NCI-H2196 (cell line): ENCODE results near the gene COL11A2.
A peak's percentile ranks its signal among the peaks of the same experiment; 100 is the strongest.
"Not testable (repeated sequence)": the region's sequence is repeated elsewhere in the genome, so short reads cannot be mapped to it uniquely, and the experiment has no call there.

ENCODE experiments used
- DNase-seq: peaks from one replicate; lab custom pipeline; 2025; ENCODE audit not compliant: unreplicated experiment; lab: John Stamatoyannopoulos, UW

The COL11A2 gene

DNA sequence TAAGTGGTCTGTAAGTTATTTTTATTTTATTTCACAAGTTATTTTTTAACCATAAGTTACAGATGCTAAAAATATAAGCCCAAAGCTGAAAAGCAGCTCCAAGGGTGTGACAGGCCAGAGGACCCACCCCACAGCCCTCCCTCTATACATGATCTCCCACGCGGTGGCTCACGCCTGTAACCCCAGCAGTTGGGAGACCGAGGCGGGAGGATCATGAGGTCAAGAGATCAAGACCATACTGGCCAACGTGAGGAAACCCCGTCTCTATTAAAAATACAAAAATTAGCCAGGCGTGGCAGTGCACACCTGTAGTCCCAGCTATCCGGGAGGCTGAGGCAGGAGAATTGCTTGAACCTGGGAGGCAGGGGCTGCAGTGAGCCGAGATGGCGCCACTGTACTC, 32.2 kb downstream of the COL11A2 start:
- DNase-seq = no peak

DNA sequence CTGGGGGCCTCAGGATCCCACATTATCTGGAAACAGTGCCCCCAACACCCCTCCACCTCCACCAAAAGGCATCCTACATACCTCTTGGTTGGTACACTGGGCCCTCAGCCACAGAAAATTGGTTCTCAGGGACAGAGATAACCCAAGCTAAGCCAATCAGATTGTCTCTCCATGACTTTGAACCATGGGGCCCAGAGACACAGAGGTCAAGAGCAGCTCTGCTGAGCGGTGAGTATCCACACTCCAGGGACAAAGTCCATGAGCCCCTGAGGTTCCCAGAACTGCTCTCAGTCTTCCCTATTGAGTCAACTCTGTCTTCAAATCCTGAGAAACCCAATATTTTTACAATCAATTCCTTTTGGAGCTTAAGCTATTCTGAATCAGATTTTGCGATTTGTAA, 35.3 kb downstream of the COL11A2 start:
- no peak for DNase-seq

- DNase-seq = no peak
Measured at GRCh38 chr6:33156561-33156960, 35.7 kb downstream of the COL11A2 start.

GRCh38 chr6:33154349-33154748, 37.9 kb downstream of the COL11A2 start:
- DNase-seq = no peak

GRCh38 chr6:33151050-33151449, 41.2 kb downstream of the COL11A2 start:
- no peak for DNase-seq

GRCh38 chr6:33150560-33150959, 41.7 kb downstream of the COL11A2 start:
- DNase-seq = not testable (repeated sequence)

- peak; percentile 46 for DNase-seq
Measured at GRCh38 chr6:33147807-33148666, 44.2 kb downstream of the COL11A2 start.

DNA sequence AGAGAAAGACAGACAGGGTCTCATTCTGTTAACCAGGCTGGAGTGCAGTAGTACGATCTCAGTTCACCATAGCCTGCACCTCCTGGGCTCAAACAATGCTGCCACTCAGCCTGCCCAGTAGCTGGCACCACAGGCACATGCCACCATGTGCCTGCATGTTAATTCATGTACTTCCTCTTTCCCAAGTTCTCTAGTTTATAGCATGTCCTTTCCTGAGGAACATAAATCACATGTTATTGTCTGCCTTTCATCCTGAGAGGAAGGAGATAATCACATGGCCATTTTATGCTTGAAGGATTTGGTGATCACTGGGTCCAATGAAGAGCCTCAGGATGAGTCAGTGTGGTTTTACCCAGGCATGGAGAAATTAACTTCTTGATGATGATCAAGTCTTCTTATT, 47.9 kb downstream of the COL11A2 start:
- DNase-seq = no peak

DNA sequence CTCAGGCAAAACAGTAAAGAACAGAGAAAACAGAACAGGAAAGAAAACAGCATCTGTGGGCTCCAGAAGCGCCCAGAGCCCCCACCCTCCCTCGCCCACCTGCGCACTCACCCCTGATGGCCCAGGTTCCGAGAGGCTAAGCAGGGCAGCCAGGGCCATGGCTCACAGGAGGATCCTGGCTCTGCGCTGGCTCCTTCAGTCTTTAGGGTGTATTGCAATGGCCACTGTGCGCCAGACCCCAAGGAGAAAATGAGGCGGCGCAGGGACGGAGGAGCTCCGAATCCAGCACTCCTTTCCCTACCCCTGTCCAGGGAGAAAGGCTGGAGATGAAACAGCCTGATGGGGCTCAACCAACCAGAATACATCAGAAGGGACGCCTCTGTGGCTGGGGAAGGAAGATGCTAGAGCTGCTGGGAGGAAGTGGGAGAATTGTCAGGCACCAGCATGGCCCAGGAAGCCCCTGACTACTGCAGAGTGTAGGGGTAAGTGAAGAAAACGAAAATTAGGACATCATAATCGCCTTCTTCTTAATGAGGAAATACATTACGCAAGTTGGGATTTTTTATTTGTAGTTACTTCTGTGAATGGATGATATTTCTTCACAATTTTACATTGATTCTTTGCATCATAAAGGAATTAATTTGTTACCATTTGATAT, 49.0 kb downstream of the COL11A2 start:
- no peak for DNase-seq

GRCh38 chr6:33142501-33143070, 49.7 kb downstream of the COL11A2 start:
- DNase-seq = no peak

- DNase-seq = no peak
Measured at GRCh38 chr6:33140556-33140955, 51.7 kb downstream of the COL11A2 start.

DNA sequence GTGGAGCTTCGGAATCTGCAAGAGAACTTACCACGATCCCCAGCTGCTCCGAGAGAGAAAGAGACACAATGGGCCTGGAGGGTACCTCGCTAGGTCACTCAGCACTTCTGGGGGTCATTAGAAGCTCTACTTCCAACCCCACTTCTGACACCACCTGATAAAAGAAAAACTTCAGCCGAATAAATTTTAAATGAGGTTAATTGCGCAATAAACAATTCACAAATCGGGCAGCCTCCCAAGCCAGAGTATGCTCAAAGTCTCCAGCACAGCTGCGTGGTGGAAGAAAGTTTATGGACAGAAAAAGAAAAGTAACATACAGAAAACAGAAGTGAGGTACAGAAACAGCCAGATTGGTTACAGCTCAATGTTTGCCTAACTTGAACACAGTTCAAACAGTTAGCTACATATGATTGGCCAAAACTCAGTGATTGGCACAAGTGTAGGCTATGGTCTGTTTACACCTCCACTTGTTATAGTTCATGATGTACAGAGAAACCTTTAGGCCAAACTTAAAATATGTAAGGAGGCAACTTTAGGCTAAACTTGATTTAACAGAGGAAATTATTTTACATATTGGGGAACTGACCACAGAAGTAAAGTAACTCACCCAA, 52.6 kb downstream of the COL11A2 start:
- DNase-seq = no peak

DNA sequence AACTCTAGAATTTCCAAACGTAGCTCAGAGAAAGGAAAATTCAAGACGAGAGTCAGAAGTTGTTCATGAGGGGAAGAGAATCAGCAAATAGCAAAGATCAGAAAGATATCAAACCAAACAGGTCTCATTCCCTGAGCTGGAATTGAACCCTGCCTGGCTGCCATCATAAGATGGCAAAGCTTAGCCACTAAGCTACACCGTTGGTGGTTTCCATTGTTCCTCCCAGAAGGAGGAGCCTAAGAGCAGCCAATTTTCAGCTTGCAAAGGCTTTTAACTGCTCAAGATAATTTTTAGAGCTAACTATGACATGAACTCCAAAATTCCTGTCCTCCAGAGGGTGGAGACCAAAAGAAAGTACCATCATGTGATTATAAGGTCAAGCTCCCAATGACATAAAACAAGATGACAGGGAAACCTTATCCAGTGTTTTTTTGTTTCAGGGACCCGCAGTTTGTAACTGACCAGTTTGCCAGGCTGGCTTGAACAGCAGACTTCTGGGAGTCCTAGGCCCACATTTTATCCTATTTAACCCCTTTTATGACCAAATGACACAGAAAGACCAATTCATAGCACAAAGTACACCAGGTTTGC, 55.9 kb downstream of the COL11A2 start:
- no peak for DNase-seq

- DNase-seq = no peak
Measured at GRCh38 chr6:33132081-33132524, 60.2 kb downstream of the COL11A2 start.

DNA sequence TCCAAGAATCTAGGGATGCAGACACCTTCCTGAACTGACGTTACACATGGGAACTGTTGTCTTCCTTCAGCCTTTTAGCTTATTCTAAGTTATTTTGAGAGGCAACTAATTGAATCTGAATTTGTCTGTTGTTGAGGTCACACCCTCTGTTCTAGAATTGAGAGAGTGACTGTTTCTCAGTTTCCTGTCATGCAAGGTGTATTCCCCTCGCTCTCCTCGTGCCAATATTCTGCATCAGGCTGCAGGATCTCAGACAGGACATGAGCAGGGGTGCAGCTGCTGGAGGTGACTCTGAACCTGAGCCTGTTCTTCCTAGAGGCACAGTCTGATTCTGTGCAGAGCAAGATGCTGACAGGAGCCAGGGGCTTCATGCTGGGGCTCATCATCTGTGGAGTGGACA, 63.9 kb downstream of the COL11A2 start:
- DNase-seq = no peak

GRCh38 chr6:33126101-33126714, 66.1 kb downstream of the COL11A2 start:
- DNase-seq = peak; percentile 20

DNA sequence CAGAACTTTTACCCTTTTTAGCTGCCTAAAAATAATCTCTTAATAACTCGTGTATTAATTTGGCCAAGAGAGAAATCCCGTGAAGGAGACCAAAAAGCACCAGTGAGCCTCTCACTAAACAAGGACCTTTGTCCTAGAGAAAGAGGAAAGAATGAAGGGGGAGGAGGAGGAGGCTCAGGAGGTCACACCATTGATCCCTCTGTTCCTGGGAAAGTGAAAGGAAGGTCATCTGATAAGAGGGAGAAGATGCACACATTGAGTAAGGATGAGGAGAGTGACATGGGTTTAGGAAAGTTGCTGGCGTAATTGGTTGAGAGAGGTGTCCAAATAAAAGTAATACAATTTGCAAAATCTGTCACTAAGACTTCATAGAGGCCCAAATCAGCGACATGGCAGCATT, 67.3 kb downstream of the COL11A2 start:
- DNase-seq = no peak

DNA sequence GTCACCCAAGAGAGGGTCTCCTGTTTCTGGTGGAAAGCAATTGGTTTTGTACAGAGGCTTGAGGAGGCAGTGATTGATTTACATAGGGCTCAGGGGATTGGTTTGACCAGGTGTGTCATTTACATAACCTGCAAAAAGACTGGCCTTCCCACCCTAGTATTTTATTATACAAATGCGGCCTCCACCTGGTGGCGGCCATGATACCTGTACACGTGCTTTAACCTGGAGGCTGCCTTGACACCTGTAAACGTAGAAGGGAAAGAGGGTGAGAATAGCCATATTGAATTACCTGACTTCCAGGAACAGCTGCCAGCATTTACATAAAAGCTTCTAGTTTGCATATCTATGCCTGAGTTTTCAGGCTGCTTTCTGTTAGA, 67.8 kb downstream of the COL11A2 start:
- no peak for DNase-seq

GRCh38 chr6:33123732-33124524, 68.3 kb downstream of the COL11A2 start:
- peak; percentile 30 for DNase-seq

DNA sequence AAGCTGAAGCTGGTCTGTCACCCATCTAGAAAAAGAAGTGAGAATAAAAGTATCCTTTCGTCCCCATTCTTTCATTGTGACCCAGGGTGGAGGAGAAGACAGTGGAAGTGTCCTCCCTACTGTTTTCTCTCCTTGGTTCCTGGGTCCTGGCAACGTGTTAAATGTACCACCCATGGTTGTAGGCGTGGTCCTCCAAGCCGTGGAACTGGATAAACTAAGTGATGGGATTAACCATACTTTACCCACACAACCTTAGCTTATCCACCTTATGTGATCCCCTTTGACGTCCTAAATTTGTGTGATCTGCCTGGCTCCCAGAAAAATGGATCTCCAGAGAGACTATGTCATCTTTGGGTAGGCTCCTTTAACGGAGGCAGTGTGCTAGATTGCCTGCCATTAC, 69.1 kb downstream of the COL11A2 start:
- DNase-seq = no peak
